Lung microvascular endothelial cell (primary cell): Measurements from ENCODE around the gene CSTB. TPM values are rescaled to one million over a fixed set of nuclear protein-coding genes. Genes with fewer than 3 reads are reported as not detected.

Experiments used
- DNase-seq, 2 donors: peaks; one replicate each; pipeline versions ENCODE4 v3.0.0 to v3.0.0-alpha.2; 2010; ENCODE audit warnings: low read depth in 2 of 2
- total RNA-seq: library from RNA; depleted of rRNA; stranded (reverse); fragments of >200 nt; gene quantifications from 2 replicates; pipeline ENCODE4 v1.2.1, GENCODE V29; 2014

The CSTB gene
- total RNA-seq, 1 donor from 2014 or later = 23.0 TPM

GRCh38 chr21:43769325-43769958 lies 6.7 kb downstream of the CSTB start:
- no peak for DNase-seq

- no peak for DNase-seq
Observed at GRCh38 chr21:43768868-43769167, 7.3 kb downstream of the CSTB start.

- DNase-seq = peak in 1 of 2 donors; percentile 70
Observed at GRCh38 chr21:43767984-43768867, 7.9 kb downstream of the CSTB start.

GRCh38 chr21:43767498-43767983 lies 8.6 kb downstream of the CSTB start:
- DNase-seq = no peak

GRCh38 chr21:43766734-43767497 lies 9.2 kb downstream of the CSTB start:
- no peak for DNase-seq

GRCh38 chr21:43764576-43765495 lies 11.3 kb downstream of the CSTB start:
- no peak for DNase-seq

- no peak for DNase-seq
Observed at GRCh38 chr21:43763901-43764523, 12.1 kb downstream of the CSTB start.

- DNase-seq = no peak
Observed at GRCh38 chr21:43762303-43763128, 13.6 kb downstream of the CSTB start.

- DNase-seq = no peak
Observed at GRCh38 chr21:43761886-43762285, 14.2 kb downstream of the CSTB start.

GRCh38 chr21:43760391-43760958 lies 15.6 kb downstream of the CSTB start:
- no peak for DNase-seq

- DNase-seq = no peak
Observed at GRCh38 chr21:43759651-43760050, 16.5 kb downstream of the CSTB start.

GRCh38 chr21:43758811-43759210 lies 17.3 kb downstream of the CSTB start:
- DNase-seq = no peak

- peak in 1 of 2 donors; percentile 31 for DNase-seq
Observed at GRCh38 chr21:43758111-43758641, 17.9 kb downstream of the CSTB start.

- peak in 1 of 2 donors; percentile 22 for DNase-seq
Observed at GRCh38 chr21:43757601-43758000, 18.5 kb downstream of the CSTB start.

- no peak for DNase-seq
Observed at GRCh38 chr21:43755820-43756594, 20.1 kb downstream of the CSTB start.

GRCh38 chr21:43754948-43755781 lies 20.9 kb downstream of the CSTB start:
- DNase-seq = no peak

- no peak for DNase-seq
Observed at GRCh38 chr21:43753439-43753799, 22.7 kb downstream of the CSTB start.
